GM21423 (cell line): ENCODE results near the gene RXFP3.
"Not testable (repeated sequence)": the region's sequence is repeated elsewhere in the genome, so short reads cannot be mapped to it uniquely, and the experiment has no call there.

Source experiments
- ATAC-seq: cut with Tn5 transposase; IDR thresholded peaks from one replicate; pipeline ENCODE4 v1.9.1; 2021; ENCODE audit warnings: mild to moderate bottlenecking, moderate library complexity; ENCODE audit not compliant: unreplicated experiment

The RXFP3 gene, protein sequence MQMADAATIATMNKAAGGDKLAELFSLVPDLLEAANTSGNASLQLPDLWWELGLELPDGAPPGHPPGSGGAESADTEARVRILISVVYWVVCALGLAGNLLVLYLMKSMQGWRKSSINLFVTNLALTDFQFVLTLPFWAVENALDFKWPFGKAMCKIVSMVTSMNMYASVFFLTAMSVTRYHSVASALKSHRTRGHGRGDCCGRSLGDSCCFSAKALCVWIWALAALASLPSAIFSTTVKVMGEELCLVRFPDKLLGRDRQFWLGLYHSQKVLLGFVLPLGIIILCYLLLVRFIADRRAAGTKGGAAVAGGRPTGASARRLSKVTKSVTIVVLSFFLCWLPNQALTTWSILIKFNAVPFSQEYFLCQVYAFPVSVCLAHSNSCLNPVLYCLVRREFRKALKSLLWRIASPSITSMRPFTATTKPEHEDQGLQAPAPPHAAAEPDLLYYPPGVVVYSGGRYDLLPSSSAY

DNA sequence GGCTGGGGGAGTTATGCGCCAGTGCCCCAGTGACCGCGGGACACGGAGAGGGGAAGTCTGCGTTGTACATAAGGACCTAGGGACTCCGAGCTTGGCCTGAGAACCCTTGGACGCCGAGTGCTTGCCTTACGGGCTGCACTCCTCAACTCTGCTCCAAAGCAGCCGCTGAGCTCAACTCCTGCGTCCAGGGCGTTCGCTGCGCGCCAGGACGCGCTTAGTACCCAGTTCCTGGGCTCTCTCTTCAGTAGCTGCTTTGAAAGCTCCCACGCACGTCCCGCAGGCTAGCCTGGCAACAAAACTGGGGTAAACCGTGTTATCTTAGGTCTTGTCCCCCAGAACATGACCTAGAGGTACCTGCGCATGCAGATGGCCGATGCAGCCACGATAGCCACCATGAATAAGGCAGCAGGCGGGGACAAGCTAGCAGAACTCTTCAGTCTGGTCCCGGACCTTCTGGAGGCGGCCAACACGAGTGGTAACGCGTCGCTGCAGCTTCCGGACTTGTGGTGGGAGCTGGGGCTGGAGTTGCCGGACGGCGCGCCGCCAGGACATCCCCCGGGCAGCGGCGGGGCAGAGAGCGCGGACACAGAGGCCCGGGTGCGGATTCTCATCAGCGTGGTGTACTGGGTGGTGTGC, at the start of gene RXFP3:
Gene RXFP3 (plus strand): TSS at position 6 of the 636 bp plus-strand sequence. CDS start 355 bp downstream, at position 361.
- no peak for ATAC-seq

DNA sequence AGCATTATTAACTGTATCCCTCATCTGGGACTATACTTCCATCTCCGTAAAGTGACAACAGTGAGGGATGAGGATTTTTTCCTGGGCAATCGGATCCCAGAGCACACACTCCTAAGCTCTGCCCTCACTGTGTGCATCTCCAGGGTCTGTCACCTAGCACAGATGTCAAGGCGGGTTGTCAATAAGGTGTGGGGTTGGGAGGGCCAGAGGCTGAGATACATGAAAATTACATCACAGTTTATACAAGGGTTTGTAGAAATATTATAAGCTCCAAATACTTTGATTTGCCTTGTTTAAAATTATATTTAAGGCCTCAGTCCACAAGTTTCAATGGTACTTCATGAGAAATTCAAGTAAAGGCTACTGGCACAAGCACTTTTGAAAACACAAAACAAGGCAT, 48.9 kb upstream of the RXFP3 start:
- ATAC-seq = no peak

DNA sequence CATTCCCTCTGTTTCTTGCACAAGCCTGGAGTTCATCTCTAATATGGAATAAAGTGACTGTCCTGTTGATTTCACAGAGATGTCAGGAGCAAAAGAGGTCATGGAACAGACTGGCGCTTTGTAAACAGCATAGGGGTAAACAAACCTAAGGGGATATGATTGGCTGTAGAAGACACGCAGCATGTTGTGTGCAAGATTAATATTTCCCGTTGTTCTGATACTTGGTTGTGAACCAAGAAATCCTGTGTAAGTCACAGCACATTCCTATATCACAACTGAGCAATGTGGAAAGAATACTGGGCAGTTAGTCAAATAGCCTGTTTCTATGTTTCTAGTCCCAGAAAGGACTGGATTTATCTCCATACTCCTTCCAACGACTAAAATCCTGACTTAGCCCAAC, 47.6 kb upstream of the RXFP3 start:
- ATAC-seq = no peak

- no peak for ATAC-seq
Observed at GRCh38 chr5:33890131-33891032, 45.8 kb upstream of the RXFP3 start.

DNA sequence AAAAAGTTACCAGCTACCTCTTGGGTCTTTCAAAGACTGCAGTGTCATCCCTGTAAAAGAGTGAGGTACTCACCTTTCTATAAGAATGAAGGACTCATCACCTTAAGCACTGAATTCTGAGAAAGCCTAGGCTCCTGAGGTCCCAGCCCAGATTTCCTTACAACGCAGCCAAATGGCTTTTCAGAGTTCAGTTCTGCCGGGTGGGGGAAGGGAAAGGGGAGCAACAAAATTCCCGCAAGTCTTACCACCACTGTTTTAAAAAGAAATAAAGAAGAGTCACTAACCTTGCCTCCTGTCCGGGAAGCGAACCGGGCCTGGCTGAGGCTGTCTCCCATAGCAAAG, 44.8 kb upstream of the RXFP3 start:
- no peak for ATAC-seq

- ATAC-seq = no peak
Observed at GRCh38 chr5:33891788-33892619, 44.2 kb upstream of the RXFP3 start, which contains the start of gene ADAMTS12. Gene ADAMTS12 (minus strand): TSS chr5:33891990. CDS start chr5:33891856, 134 bp downstream.

- ATAC-seq = no peak
Observed at GRCh38 chr5:33892620-33893137, 43.5 kb upstream of the RXFP3 start.

- no peak for ATAC-seq
Observed at GRCh38 chr5:33894566-33894965, 41.6 kb upstream of the RXFP3 start.

DNA sequence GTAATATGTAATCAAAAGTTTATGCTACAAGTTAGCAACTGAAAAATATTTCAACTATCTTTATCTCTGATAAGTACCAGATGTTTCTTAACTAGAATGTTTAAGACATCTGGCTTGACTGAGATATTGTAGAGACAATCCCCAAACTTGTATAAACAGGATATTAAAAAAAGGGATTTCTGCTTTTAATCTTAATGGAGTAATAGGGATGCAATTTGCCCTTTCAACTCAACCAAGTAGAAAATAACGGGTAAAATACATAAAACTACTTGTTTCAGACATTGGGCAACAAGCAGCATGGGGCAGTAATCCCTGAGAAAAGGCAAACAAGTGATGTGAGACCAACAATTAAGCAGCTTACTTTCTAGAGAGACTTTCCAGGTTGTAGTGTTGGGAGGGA, 35.0 kb upstream of the RXFP3 start:
- ATAC-seq = no peak

DNA sequence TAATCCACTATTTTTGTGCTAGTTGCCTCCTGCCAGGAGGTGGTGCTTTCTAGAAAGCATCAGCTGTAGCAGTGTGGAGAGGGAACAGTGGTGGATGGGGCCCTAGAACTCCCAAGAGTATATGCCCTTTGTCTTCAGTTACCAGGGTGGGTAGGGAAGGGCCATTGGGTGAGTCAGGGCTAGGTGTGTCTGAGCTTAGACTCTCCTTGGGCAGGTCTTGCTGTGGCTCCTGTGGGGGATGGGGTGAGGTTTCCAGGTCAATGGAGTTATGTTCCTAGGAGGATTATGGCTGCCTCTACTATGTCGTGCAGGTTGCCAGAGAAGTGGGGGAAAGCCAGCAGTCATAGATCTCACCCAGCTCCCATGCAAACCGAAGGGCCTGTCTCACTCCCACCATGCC, 33.1 kb upstream of the RXFP3 start:
- ATAC-seq = no peak

- no peak for ATAC-seq
Observed at GRCh38 chr5:33905381-33905780, 30.8 kb upstream of the RXFP3 start.

DNA sequence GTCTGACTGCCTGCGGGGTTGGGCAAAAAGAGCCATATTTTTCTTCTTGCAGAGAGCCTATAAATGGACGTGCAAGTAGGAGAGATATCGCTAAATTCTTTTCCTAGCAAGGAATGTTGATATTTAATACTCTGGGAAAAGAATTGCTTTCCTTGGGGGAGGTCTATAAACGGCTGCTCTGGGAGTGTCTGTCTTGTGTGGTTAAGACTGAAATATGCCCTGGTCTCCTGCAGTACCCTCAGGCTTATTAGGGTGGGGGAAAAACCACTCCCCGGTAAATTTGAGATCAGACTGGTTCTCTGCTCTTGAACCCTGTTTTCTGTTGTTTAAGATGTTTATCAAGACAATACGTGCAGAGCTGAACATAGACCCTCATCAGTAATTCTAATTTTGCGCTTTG, 29.9 kb upstream of the RXFP3 start:
- ATAC-seq = not testable (repeated sequence)

DNA sequence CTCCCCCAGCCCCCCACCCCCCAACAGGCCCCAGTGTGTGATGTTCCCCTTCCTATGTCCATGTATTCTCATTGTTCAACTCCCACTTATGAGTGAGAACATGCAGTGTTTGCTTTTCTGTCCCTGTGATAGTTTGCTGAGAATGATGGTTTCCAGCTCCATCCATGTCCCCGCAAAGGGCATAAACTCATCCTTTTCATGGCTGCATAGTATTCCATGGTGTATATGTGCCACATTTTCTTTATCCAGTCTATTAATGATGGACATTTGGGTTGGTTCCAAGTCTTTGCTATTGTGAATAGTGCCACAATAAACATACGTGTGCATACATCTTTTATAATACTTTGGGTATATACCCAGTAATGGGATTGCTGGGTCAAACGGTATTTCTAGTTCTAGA, 21.3 kb upstream of the RXFP3 start:
- ATAC-seq = not testable (repeated sequence)

DNA sequence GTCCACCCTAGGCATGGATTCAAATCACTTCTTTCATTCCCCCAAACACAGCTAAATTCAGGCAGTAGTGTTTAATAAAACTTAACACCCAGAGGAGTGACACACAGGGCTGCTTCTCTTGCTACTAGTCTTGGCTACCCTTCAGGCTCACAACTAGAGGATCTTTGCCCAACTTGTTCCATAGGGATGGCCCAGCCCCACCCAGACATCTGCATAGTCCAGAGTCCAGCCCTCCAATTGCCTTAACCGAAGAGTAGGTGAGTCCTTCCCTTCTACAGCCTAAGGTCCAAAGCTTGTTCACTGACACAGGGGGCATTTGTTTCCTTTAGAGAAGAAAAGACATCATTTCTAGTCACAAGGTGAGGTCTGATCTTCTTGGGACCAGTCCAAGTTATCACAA, 15.2 kb upstream of the RXFP3 start:
- no peak for ATAC-seq

DNA sequence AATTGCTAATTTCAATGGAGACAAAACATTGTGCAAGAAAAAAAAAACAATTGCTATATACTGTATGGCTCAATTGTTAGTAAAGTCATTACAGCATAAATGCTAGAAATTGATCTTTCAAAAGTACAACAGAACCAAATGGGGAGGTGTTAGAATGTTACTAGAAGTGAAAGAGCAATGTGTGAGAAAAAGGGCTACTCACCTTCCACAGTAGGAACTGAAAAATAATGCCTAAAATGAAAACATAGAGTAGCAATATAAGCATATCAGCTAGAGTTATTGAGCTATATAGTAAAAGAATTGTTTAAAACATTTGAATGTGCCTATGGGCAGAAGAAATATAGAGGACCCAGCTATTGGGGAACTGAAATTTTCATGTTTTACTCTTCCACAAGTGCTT, 10.9 kb upstream of the RXFP3 start:
- ATAC-seq = no peak

DNA sequence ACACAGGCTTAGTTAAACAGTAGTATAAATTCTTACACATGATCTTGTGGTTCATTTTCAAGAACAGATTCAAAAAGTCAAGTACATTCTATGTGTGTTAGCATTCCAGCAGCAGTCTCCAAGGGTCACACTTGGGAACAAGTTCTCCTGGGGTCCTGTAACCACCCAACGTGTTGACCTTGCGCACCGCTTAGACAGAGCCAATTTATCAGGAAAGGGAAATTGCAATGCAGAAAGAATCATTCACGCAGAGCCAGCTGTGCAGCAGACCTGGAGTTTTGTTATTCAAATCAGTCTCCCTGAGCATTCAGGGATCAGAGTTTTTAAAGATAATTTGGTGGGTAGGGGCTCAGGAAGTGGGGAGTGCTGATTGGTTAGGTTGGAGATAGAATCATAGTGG, 8.5 kb upstream of the RXFP3 start:
- ATAC-seq = no peak

DNA sequence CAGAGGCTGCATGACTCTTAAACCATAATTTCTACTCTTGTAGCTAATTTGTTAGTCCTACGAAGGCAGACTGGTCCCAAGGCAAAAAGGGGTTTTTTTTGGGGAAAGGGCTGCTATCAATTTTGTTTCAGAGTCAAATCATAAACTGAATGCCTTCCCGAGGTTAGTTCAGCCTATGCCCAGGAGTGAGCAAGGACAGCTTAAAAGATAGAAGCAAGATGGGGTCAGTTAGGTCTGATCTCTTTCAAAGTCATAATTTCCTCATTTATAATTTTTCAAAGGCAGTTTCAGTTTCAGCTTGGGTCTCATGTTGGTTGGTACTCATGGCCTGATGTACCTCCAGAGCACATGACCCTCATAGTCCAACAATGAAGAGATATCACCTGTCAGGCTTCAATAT, 7.9 kb upstream of the RXFP3 start:
- ATAC-seq = no peak

GRCh38 chr5:33929925-33930690, 6.1 kb upstream of the RXFP3 start:
- no peak for ATAC-seq

DNA sequence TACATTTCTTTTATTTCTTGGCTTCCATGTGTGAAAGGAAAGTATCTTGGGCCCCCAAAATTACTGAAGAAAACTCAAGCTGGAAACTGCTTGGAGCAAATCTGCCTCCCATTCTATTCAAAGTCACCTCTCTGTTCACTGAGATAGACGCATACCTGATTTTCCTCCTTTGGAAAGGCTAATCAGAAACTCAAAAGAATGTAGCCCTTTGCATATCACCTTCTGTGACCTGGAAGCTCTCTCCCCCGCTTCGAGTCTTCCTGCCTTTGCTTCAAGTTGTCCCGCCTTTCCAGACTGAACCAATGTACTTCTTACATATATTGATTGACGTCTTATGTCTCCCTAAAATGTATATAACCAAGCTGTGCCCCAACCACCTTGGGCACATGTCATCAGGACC, 5.0 kb upstream of the RXFP3 start:
- ATAC-seq = no peak
